ENCODE data around the gene OSBPL1A.

The OSBPL1A gene

GRCh38 chr18:24421831-24422230 lies 24.2 kb upstream of the OSBPL1A start:
- CTCF ChIA-PET, result no interaction called here
- no peak for TF ChIP-seq ZNF384 (IDR thresholded peaks at IDR 0.05)
- TF ChIP-seq HDGF (IDR thresholded peaks at IDR 0.05; ENCODE audit: borderline replicate concordance), result no peak
- TF ChIP-seq ELF4 (IDR thresholded peaks at IDR 0.05), result no peak
- no peak for TF ChIP-seq BHLHE40 (IDR thresholded peaks at IDR 0.05; ENCODE audit: borderline replicate concordance)
- no peak for TF ChIP-seq FOXM1 (IDR thresholded peaks at IDR 0.05; ENCODE audit: borderline replicate concordance)
- no peak for TF ChIP-seq SP1 (IDR thresholded peaks at IDR 0.05)
- TF ChIP-seq PKNOX1 (IDR thresholded peaks at IDR 0.05), result no peak
- TF ChIP-seq SUZ12 (IDR thresholded peaks at IDR 0.05), result no peak
- TF ChIP-seq LEF1 (IDR thresholded peaks at IDR 0.05; ENCODE audit: borderline replicate concordance), result no peak
- TF ChIP-seq FOXK2 (IDR thresholded peaks at IDR 0.05), result no peak
- no peak for TF ChIP-seq CTBP1 (IDR thresholded peaks at IDR 0.05; ENCODE audit: borderline replicate concordance)
- no peak for TF ChIP-seq L3MBTL2 (conservative IDR thresholded peaks at IDR 0.05)
- no peak for TF ChIP-seq TARDBP (IDR thresholded peaks at IDR 0.05)
- TF ChIP-seq FOXA1 (IDR thresholded peaks at IDR 0.05), result no peak
- no peak for TF ChIP-seq NFRKB (IDR thresholded peaks at IDR 0.05)
- no peak for TF ChIP-seq ARNT (IDR thresholded peaks at IDR 0.05)
- POLR2A ChIA-PET, result no interaction called here
- no peak for DNase-seq (ENCODE audit: extremely low spot score)

GRCh38 chr18:24420551-24420950 lies 22.9 kb upstream of the OSBPL1A start:
- DNase-seq (ENCODE audit: extremely low spot score), result no peak
- no peak for TF ChIP-seq CTBP1 (IDR thresholded peaks at IDR 0.05; ENCODE audit: borderline replicate concordance)
- TF ChIP-seq PKNOX1 (IDR thresholded peaks at IDR 0.05), result no peak
- no peak for TF ChIP-seq SP1 (IDR thresholded peaks at IDR 0.05)
- TF ChIP-seq ZNF384 (IDR thresholded peaks at IDR 0.05), result no peak
- no peak for TF ChIP-seq BHLHE40 (IDR thresholded peaks at IDR 0.05; ENCODE audit: borderline replicate concordance)
- no peak for TF ChIP-seq LEF1 (IDR thresholded peaks at IDR 0.05; ENCODE audit: borderline replicate concordance)
- TF ChIP-seq FOXA1 (IDR thresholded peaks at IDR 0.05), result no peak
- no peak for TF ChIP-seq ELF4 (IDR thresholded peaks at IDR 0.05)
- TF ChIP-seq NFRKB (IDR thresholded peaks at IDR 0.05), result no peak
- TF ChIP-seq HDGF (IDR thresholded peaks at IDR 0.05; ENCODE audit: borderline replicate concordance), result no peak
- no peak for TF ChIP-seq FOXM1 (IDR thresholded peaks at IDR 0.05; ENCODE audit: borderline replicate concordance)
- TF ChIP-seq ARNT (IDR thresholded peaks at IDR 0.05), result no peak
- TF ChIP-seq L3MBTL2 (conservative IDR thresholded peaks at IDR 0.05), result no peak
- TF ChIP-seq FOXK2 (IDR thresholded peaks at IDR 0.05), result no peak
- no peak for TF ChIP-seq SUZ12 (IDR thresholded peaks at IDR 0.05)
- no peak for TF ChIP-seq TARDBP (IDR thresholded peaks at IDR 0.05)
- CTCF ChIA-PET, result no interaction called here
- POLR2A ChIA-PET, result no interaction called here

- TF ChIP-seq LEF1 (IDR thresholded peaks at IDR 0.05; ENCODE audit: borderline replicate concordance), result no peak
- no peak for TF ChIP-seq TARDBP (IDR thresholded peaks at IDR 0.05)
- no peak for TF ChIP-seq SP1 (IDR thresholded peaks at IDR 0.05)
- no peak for TF ChIP-seq SUZ12 (IDR thresholded peaks at IDR 0.05)
- no peak for TF ChIP-seq ELF4 (IDR thresholded peaks at IDR 0.05)
- no peak for TF ChIP-seq ARNT (IDR thresholded peaks at IDR 0.05)
- TF ChIP-seq FOXM1 (IDR thresholded peaks at IDR 0.05; ENCODE audit: borderline replicate concordance), result no peak
- no peak for TF ChIP-seq NFRKB (IDR thresholded peaks at IDR 0.05)
- TF ChIP-seq HDGF (IDR thresholded peaks at IDR 0.05; ENCODE audit: borderline replicate concordance), result no peak
- TF ChIP-seq CTBP1 (IDR thresholded peaks at IDR 0.05; ENCODE audit: borderline replicate concordance), result no peak
- TF ChIP-seq BHLHE40 (IDR thresholded peaks at IDR 0.05; ENCODE audit: borderline replicate concordance), result no peak
- no peak for TF ChIP-seq PKNOX1 (IDR thresholded peaks at IDR 0.05)
- no peak for TF ChIP-seq FOXK2 (IDR thresholded peaks at IDR 0.05)
- TF ChIP-seq FOXA1 (IDR thresholded peaks at IDR 0.05), result no peak
- TF ChIP-seq ZNF384 (IDR thresholded peaks at IDR 0.05), result no peak
- DNase-seq (ENCODE audit: extremely low spot score), result no peak
- ChIA-PET CTCF (interaction anchor here (0.6 kb wide), 2 partner anchors 27 to 72 kb away, joined by 3 read pairs; no protein-coding TSS in a partner anchor), POLR2A (interaction anchor here (1.1 to 4.0 kb wide), 2 partner anchors 9 to 19 kb away, joined by 4 to 24 read pairs; partner anchors contain the start of gene IMPACT)
Observed at GRCh38 chr18:24417480-24417879, 19.9 kb upstream of the OSBPL1A start.

- ChIA-PET CTCF (interaction anchor here (0.7 to 1.7 kb wide), 2 partner anchors 14 to 73 kb away, joined by 3 to 5 read pairs; no protein-coding TSS in a partner anchor), POLR2A (interaction anchor here (1.2 to 4.0 kb wide), 3 partner anchors 10 to 16 kb away, joined by 3 to 24 read pairs (median 3); partner anchors contain the start of gene IMPACT)
- no peak for DNase-seq (ENCODE audit: extremely low spot score)
- TF ChIP-seq BHLHE40 (IDR thresholded peaks at IDR 0.05; ENCODE audit: borderline replicate concordance) (no peak), HDGF (IDR thresholded peaks at IDR 0.05; ENCODE audit: borderline replicate concordance) (no peak), NFRKB (IDR thresholded peaks at IDR 0.05) (no peak), CTBP1 (IDR thresholded peaks at IDR 0.05; ENCODE audit: borderline replicate concordance) (no peak), FOXK2 (IDR thresholded peaks at IDR 0.05) (no peak), FOXM1 (IDR thresholded peaks at IDR 0.05; ENCODE audit: borderline replicate concordance) (no peak), TARDBP (IDR thresholded peaks at IDR 0.05) (no peak)
Observed at GRCh38 chr18:24414349-24415003, 16.9 kb upstream of the OSBPL1A start.

GRCh38 chr18:24413148-24413547 lies 15.5 kb upstream of the OSBPL1A start:
- POLR2A ChIA-PET, result interaction anchor here (0.8 to 2.3 kb wide), 3 partner anchors 12 to 16 kb away, joined by 3 to 10 read pairs (median 3); partner anchors contain the start of gene IMPACT

More at GRCh38 chr18:24413148-24413547, 15.5 kb upstream of the OSBPL1A start:
- TF ChIP-seq LEF1 (IDR thresholded peaks at IDR 0.05; ENCODE audit: borderline replicate concordance) (no peak), NFRKB (IDR thresholded peaks at IDR 0.05) (no peak), BHLHE40 (IDR thresholded peaks at IDR 0.05; ENCODE audit: borderline replicate concordance) (no peak), ELF4 (IDR thresholded peaks at IDR 0.05) (no peak), FOXA1 (IDR thresholded peaks at IDR 0.05) (no peak), SUZ12 (IDR thresholded peaks at IDR 0.05) (no peak), HDGF (IDR thresholded peaks at IDR 0.05; ENCODE audit: borderline replicate concordance) (no peak), CTBP1 (IDR thresholded peaks at IDR 0.05; ENCODE audit: borderline replicate concordance) (no peak), ZNF384 (IDR thresholded peaks at IDR 0.05) (no peak), PKNOX1 (IDR thresholded peaks at IDR 0.05) (no peak), FOXK2 (IDR thresholded peaks at IDR 0.05) (no peak)
- DNase-seq (ENCODE audit: extremely low spot score), result no peak
- CTCF ChIA-PET, result interaction anchor here (0.8 to 1.7 kb wide), 3 partner anchors 15 to 74 kb away, joined by 3 to 5 read pairs (median 3); partner anchors contain the start of gene OSBPL1A
